Measurements from ENCODE around the gene NUDT22.

DNA sequence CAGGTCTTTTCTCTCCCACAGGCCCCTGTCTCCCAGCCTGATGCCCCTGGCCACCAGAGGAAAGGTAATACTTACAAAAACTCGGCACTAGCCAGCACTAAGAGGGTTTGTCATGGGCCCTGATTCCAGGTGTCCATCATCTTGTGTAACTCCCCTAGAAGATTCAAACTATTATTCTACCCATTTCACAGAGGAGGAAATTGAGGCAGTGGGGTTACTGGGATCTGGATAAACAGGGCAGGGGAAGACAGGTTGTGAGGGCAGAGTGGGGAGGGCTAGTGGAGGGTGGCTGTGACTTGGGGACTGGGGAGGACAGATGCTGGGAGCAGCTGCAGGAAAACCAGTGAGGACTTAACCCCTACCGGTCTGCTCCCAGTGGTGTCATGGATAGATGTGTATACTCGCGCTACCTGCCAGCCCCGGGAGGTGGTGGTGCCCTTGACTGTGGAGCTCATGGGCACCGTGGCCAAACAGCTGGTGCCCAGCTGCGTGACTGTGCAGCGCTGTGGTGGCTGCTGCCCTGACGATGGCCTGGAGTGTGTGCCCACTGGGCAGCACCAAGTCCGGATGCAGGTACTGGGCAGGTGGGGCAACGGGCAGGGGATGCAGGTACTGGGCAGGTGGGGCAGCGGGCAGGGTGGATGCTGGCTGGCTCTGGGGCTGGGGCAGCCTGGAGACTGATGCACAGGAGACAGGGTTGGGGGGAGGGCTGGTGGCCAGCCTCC is 9.5 kb downstream of the NUDT22 start:
- TF ChIP-seq POLR2A (IDR thresholded peaks at IDR 0.05; ENCODE audit: low read depth, low read length): no peak
- no peak for TF ChIP-seq POLR2AphosphoS5 (IDR thresholded peaks at IDR 0.05; ENCODE audit: low read depth, low read length)

Data from GM12892 (cell line).